ENCODE data around the gene HLA-A.
"Not testable (repeated sequence)": the region's sequence is repeated elsewhere in the genome, so short reads cannot be mapped to it uniquely, and the experiment has no call there.

HLA-A gene

GRCh38 chr6:29955783-29956182, 13.5 kb downstream of the HLA-A start:
- Mint-ChIP-seq H3K36me3 (ENCODE audit: insufficient read depth) (peaks cover 4% of the 10 kb centered on the region), H3K27ac (ENCODE audit: low read depth) (no peak overlapping the region), H3K4me1 (peaks cover 1% of the 10 kb centered on the region), H3K9me3 (no peaks in the 10 kb centered on the region), H3K27me3 (no peaks in the 10 kb centered on the region), H3K4me3 (no peak overlapping the region)
- no peak for DNase-seq (ENCODE audit: low spot score in 2 of 2)
- no peak for ATAC-seq (replicated peaks; ENCODE audit: extremely low read depth, poor library complexity, severe bottlenecking)

- Mint-ChIP-seq H3K27ac (ENCODE audit: low read depth) (no peak overlapping the region), H3K36me3 (ENCODE audit: insufficient read depth) (peaks cover 4% of the 10 kb centered on the region), H3K27me3 (no peaks in the 10 kb centered on the region), H3K9me3 (no peaks in the 10 kb centered on the region), H3K4me1 (no peaks in the 10 kb centered on the region), H3K4me3 (no peak overlapping the region)
- DNase-seq (ENCODE audit: low spot score in 2 of 2) (no peak), ATAC-seq (replicated peaks; ENCODE audit: extremely low read depth, poor library complexity, severe bottlenecking) (no peak)
Measured at GRCh38 chr6:29956518-29956917, 14.2 kb downstream of the HLA-A start.

- Mint-ChIP-seq H3K27me3 (no peaks in the 10 kb centered on the region), H3K9me3 (no peaks in the 10 kb centered on the region), H3K4me1 (peaks cover 6% of the 10 kb centered on the region), H3K36me3 (ENCODE audit: insufficient read depth) (peaks cover 4% of the 10 kb centered on the region), H3K27ac (ENCODE audit: low read depth) (no peak overlapping the region), H3K4me3 (no peak overlapping the region)
- ATAC-seq (replicated peaks; ENCODE audit: extremely low read depth, poor library complexity, severe bottlenecking), result no peak
- DNase-seq (ENCODE audit: low spot score in 2 of 2), result no peak
Measured at GRCh38 chr6:29958046-29958445, 15.7 kb downstream of the HLA-A start.

- Mint-ChIP-seq H3K27ac (ENCODE audit: low read depth) (no peak overlapping the region), H3K4me3 (no peak overlapping the region), H3K9me3 (no peaks in the 10 kb centered on the region), H3K27me3 (no peaks in the 10 kb centered on the region), H3K4me1 (peaks cover 15% of the 10 kb centered on the region), H3K36me3 (ENCODE audit: insufficient read depth) (peaks cover 6% of the 10 kb centered on the region)
- DNase-seq (ENCODE audit: low spot score in 2 of 2) (no peak), ATAC-seq (replicated peaks; ENCODE audit: extremely low read depth, poor library complexity, severe bottlenecking) (no peak)
Measured at GRCh38 chr6:29958921-29959320, 16.6 kb downstream of the HLA-A start.

- H3K36me3 Mint-ChIP-seq (ENCODE audit: insufficient read depth), result peaks cover 6% of the 10 kb centered on the region
- no peaks in the 10 kb centered on the region for H3K9me3 Mint-ChIP-seq
- no peak overlapping the region for H3K4me3 Mint-ChIP-seq
- peak; percentile 10 for ATAC-seq (replicated peaks; ENCODE audit: extremely low read depth, poor library complexity, severe bottlenecking)
- no peak overlapping the region for H3K27ac Mint-ChIP-seq (ENCODE audit: low read depth)
- no peaks in the 10 kb centered on the region for H3K27me3 Mint-ChIP-seq
- H3K4me1 Mint-ChIP-seq, result peaks cover 20% of the 10 kb centered on the region
- no peak for DNase-seq (ENCODE audit: low spot score in 2 of 2)
Measured at GRCh38 chr6:29959467-29959866, 17.1 kb downstream of the HLA-A start.

- ATAC-seq (replicated peaks; ENCODE audit: extremely low read depth, poor library complexity, severe bottlenecking) (no peak), DNase-seq (ENCODE audit: low spot score in 2 of 2) (no peak)
- H3K9me3 Mint-ChIP-seq, result no peaks in the 10 kb centered on the region
- peaks cover 14% of the 10 kb centered on the region for H3K36me3 Mint-ChIP-seq (ENCODE audit: insufficient read depth)
- no peak overlapping the region for H3K4me3 Mint-ChIP-seq
- H3K4me1 Mint-ChIP-seq, result peaks cover 40% of the 10 kb centered on the region
- no peaks in the 10 kb centered on the region for H3K27me3 Mint-ChIP-seq
- no peak overlapping the region for H3K27ac Mint-ChIP-seq (ENCODE audit: low read depth)
Measured at GRCh38 chr6:29961966-29962365, 19.6 kb downstream of the HLA-A start.

GRCh38 chr6:29963697-29964096, 21.4 kb downstream of the HLA-A start:
- H3K36me3 Mint-ChIP-seq (ENCODE audit: insufficient read depth), result peaks cover 11% of the 10 kb centered on the region
- not testable (repeated sequence) for H3K9me3 Mint-ChIP-seq; H3K4me3 Mint-ChIP-seq; H3K27ac Mint-ChIP-seq (ENCODE audit: low read depth); DNase-seq (ENCODE audit: low spot score in 2 of 2); H3K27me3 Mint-ChIP-seq; ATAC-seq (replicated peaks; ENCODE audit: extremely low read depth, poor library complexity, severe bottlenecking)
- H3K4me1 Mint-ChIP-seq, result peaks cover 46% of the 10 kb centered on the region

GRCh38 chr6:29964518-29964886, 22.2 kb downstream of the HLA-A start:
- H3K4me1 Mint-ChIP-seq, result peaks cover 46% of the 10 kb centered on the region
- no peaks in the 10 kb centered on the region for H3K9me3 Mint-ChIP-seq
- no peaks in the 10 kb centered on the region for H3K27me3 Mint-ChIP-seq
- peak overlapping the region; percentile 97 for H3K27ac Mint-ChIP-seq (ENCODE audit: low read depth)
- DNase-seq (ENCODE audit: low spot score in 2 of 2), result no peak
- peak overlapping the region; percentile 88 for H3K4me3 Mint-ChIP-seq
- H3K36me3 Mint-ChIP-seq (ENCODE audit: insufficient read depth), result peaks cover 11% of the 10 kb centered on the region
- ATAC-seq (replicated peaks; ENCODE audit: extremely low read depth, poor library complexity, severe bottlenecking), result no peak

GRCh38 chr6:29964887-29965562, 22.7 kb downstream of the HLA-A start:
- ATAC-seq (replicated peaks; ENCODE audit: extremely low read depth, poor library complexity, severe bottlenecking), result peak; percentile 98
- DNase-seq (ENCODE audit: low spot score in 2 of 2), result peak; percentile 40 to 79
- Mint-ChIP-seq H3K27ac (ENCODE audit: low read depth) (peak overlapping the region; percentile 97), H3K9me3 (no peaks in the 10 kb centered on the region), H3K4me3 (peak overlapping the region; percentile 88), H3K27me3 (no peaks in the 10 kb centered on the region), H3K36me3 (ENCODE audit: insufficient read depth) (peaks cover 11% of the 10 kb centered on the region), H3K4me1 (peaks cover 46% of the 10 kb centered on the region)

- ATAC-seq (replicated peaks; ENCODE audit: extremely low read depth, poor library complexity, severe bottlenecking) (peak; percentile 24), DNase-seq (ENCODE audit: low spot score in 2 of 2) (no peak)
- H3K27me3 Mint-ChIP-seq, result no peaks in the 10 kb centered on the region
- H3K4me3 Mint-ChIP-seq, result peak overlapping the region; percentile 88
- H3K36me3 Mint-ChIP-seq (ENCODE audit: insufficient read depth), result peaks cover 12% of the 10 kb centered on the region
- H3K9me3 Mint-ChIP-seq, result no peaks in the 10 kb centered on the region
- H3K4me1 Mint-ChIP-seq, result peaks cover 46% of the 10 kb centered on the region
- H3K27ac Mint-ChIP-seq (ENCODE audit: low read depth), result peak overlapping the region; percentile 97
Measured at GRCh38 chr6:29965563-29965872, 23.2 kb downstream of the HLA-A start.

GRCh38 chr6:29965873-29966601, 23.7 kb downstream of the HLA-A start:
- peaks cover 15% of the 10 kb centered on the region for H3K36me3 Mint-ChIP-seq (ENCODE audit: insufficient read depth)
- peak overlapping the region; percentile 97 for H3K27ac Mint-ChIP-seq (ENCODE audit: low read depth)
- H3K9me3 Mint-ChIP-seq, result no peaks in the 10 kb centered on the region
- DNase-seq (ENCODE audit: low spot score in 2 of 2), result peak; percentile 27 to 50
- H3K27me3 Mint-ChIP-seq, result no peaks in the 10 kb centered on the region
- peaks cover 46% of the 10 kb centered on the region for H3K4me1 Mint-ChIP-seq
- peak overlapping the region; percentile 88 for H3K4me3 Mint-ChIP-seq
- peak; percentile 45 for ATAC-seq (replicated peaks; ENCODE audit: extremely low read depth, poor library complexity, severe bottlenecking)

GRCh38 chr6:29967379-29968010, 25.2 kb downstream of the HLA-A start:
- Mint-ChIP-seq H3K27ac (ENCODE audit: low read depth) (peak overlapping the region; percentile 97), H3K4me3 (no peak overlapping the region)
- ATAC-seq (replicated peaks; ENCODE audit: extremely low read depth, poor library complexity, severe bottlenecking), result no peak

GRCh38 chr6:29968130-29968529, 25.8 kb downstream of the HLA-A start:
- no peaks in the 10 kb centered on the region for H3K9me3 Mint-ChIP-seq
- H3K4me3 Mint-ChIP-seq, result no peak overlapping the region
- peaks cover 12% of the 10 kb centered on the region for H3K27me3 Mint-ChIP-seq
- DNase-seq (ENCODE audit: low spot score in 2 of 2) (no peak), ATAC-seq (replicated peaks; ENCODE audit: extremely low read depth, poor library complexity, severe bottlenecking) (no peak)
- no peak overlapping the region for H3K27ac Mint-ChIP-seq (ENCODE audit: low read depth)
- peaks cover 46% of the 10 kb centered on the region for H3K4me1 Mint-ChIP-seq
- H3K36me3 Mint-ChIP-seq (ENCODE audit: insufficient read depth), result peaks cover 17% of the 10 kb centered on the region

More at GRCh38 chr6:29967379-29968010, 25.2 kb downstream of the HLA-A start:
- Mint-ChIP-seq H3K27me3 (peaks cover 6% of the 10 kb centered on the region), H3K4me1 (peaks cover 49% of the 10 kb centered on the region), H3K36me3 (ENCODE audit: insufficient read depth) (peaks cover 16% of the 10 kb centered on the region), H3K9me3 (no peaks in the 10 kb centered on the region)
- DNase-seq (ENCODE audit: low spot score in 2 of 2), result no peak

Measured in central memory CD8-positive, alpha-beta T cell (primary cell).